ENCODE data around the gene QRFP. TPM values are rescaled to one million over a fixed set of nuclear protein-coding genes. Genes with fewer than 3 reads are reported as not detected.

The QRFP gene
- total and polyA plus RNA-seq, 2 donors (not counting 1 experiment from before 2014, with no cell fraction given) = not detected

- no peak for DNase-seq (ENCODE audit: low read depth in 2 of 2)
- no peak overlapping the region for H3K27ac ChIP-seq (ENCODE audit: insufficient read depth, low read length)
- H3K4me1 ChIP-seq (ENCODE audit: control insufficient read depth, extremely low read depth, insufficient read depth, low read length) = peaks cover 5% of the 10 kb centered on the region
- no peak overlapping the region for H3K4me2 ChIP-seq (ENCODE audit: extremely low read depth, insufficient read depth, low read length)
- H3K27me3 ChIP-seq (ENCODE audit: control insufficient read depth, insufficient read depth, low read length) = no peaks in the 10 kb centered on the region
- no peak overlapping the region for H3K4me3 ChIP-seq (replicated peaks in 1 of 4; ENCODE audit: control extremely low read depth in 1 of 4, insufficient read depth in 1 of 4, low read depth in 3 of 4, low read length in 4 of 4)
- no peaks in the 10 kb centered on the region for H4K20me1 ChIP-seq (ENCODE audit: control insufficient read depth, extremely low read depth, insufficient read depth, low read length)
- H3K79me2 ChIP-seq (ENCODE audit: control insufficient read depth, insufficient read depth, low read length) = peaks cover 10% of the 10 kb centered on the region
- no peak for TF ChIP-seq EZH2 (IDR thresholded peaks at IDR 0.05; ENCODE audit: low read length, missing control alignments)
- H3K9me3 ChIP-seq (ENCODE audit: control insufficient read depth, insufficient read depth, low read depth, low read length) = no peaks in the 10 kb centered on the region
- H2AFZ ChIP-seq (ENCODE audit: low read length) = no peak overlapping the region
- peaks cover 41% of the 10 kb centered on the region for H3K36me3 ChIP-seq (ENCODE audit: control insufficient read depth, insufficient read depth, low read length)
- no peak overlapping the region for H3K9ac ChIP-seq (ENCODE audit: insufficient read depth, low read length)
Observed at GRCh38 chr9:130882696-130883225, 13.9 kb downstream of the QRFP start.

- Histone ChIP-seq H3K9me3 (ENCODE audit: control insufficient read depth, insufficient read depth, low read depth, low read length) (no peaks in the 10 kb centered on the region), H3K4me2 (ENCODE audit: extremely low read depth, insufficient read depth, low read length) (no peak overlapping the region), H3K4me1 (ENCODE audit: control insufficient read depth, extremely low read depth, insufficient read depth, low read length) (no peaks in the 10 kb centered on the region), H3K36me3 (ENCODE audit: control insufficient read depth, insufficient read depth, low read length) (peaks cover 36% of the 10 kb centered on the region), H3K27ac (ENCODE audit: insufficient read depth, low read length) (no peak overlapping the region), H3K4me3 (replicated peaks in 1 of 4; ENCODE audit: control extremely low read depth in 1 of 4, insufficient read depth in 1 of 4, low read depth in 3 of 4, low read length in 4 of 4) (no peak overlapping the region), H4K20me1 (ENCODE audit: control insufficient read depth, extremely low read depth, insufficient read depth, low read length) (no peaks in the 10 kb centered on the region), H3K79me2 (ENCODE audit: control insufficient read depth, insufficient read depth, low read length) (peaks cover 8% of the 10 kb centered on the region), H3K9ac (ENCODE audit: insufficient read depth, low read length) (no peak overlapping the region), H3K27me3 (ENCODE audit: control insufficient read depth, insufficient read depth, low read length) (no peaks in the 10 kb centered on the region), H2AFZ (ENCODE audit: low read length) (no peak overlapping the region)
- no peak for DNase-seq (ENCODE audit: low read depth in 2 of 2)
- TF ChIP-seq EZH2 (IDR thresholded peaks at IDR 0.05; ENCODE audit: low read length, missing control alignments) (no peak), CTCF (conservative IDR thresholded peaks at IDR 0.05 in 1 of 2, IDR thresholded peaks at IDR 0.05 in 1 of 2; ENCODE audit: low read depth in 1 of 2, low read length in 2 of 2) (no peak)
Observed at GRCh38 chr9:130881516-130881915, 15.1 kb downstream of the QRFP start.

GRCh38 chr9:130880599-130881220 is 15.9 kb downstream of the QRFP start:
- Histone ChIP-seq H3K36me3 (ENCODE audit: control insufficient read depth, insufficient read depth, low read length) (peaks cover 30% of the 10 kb centered on the region), H3K4me1 (ENCODE audit: control insufficient read depth, extremely low read depth, insufficient read depth, low read length) (no peaks in the 10 kb centered on the region)

More at GRCh38 chr9:130880599-130881220, 15.9 kb downstream of the QRFP start:
- no peak for TF ChIP-seq CTCF (conservative IDR thresholded peaks at IDR 0.05 in 1 of 2, IDR thresholded peaks at IDR 0.05 in 1 of 2; ENCODE audit: low read depth in 1 of 2, low read length in 2 of 2)
- no peak for TF ChIP-seq EZH2 (IDR thresholded peaks at IDR 0.05; ENCODE audit: low read length, missing control alignments)
- no peak overlapping the region for H3K27ac ChIP-seq (ENCODE audit: insufficient read depth, low read length)
- H3K9ac ChIP-seq (ENCODE audit: insufficient read depth, low read length) = no peak overlapping the region
- H4K20me1 ChIP-seq (ENCODE audit: control insufficient read depth, extremely low read depth, insufficient read depth, low read length) = no peaks in the 10 kb centered on the region
- no peaks in the 10 kb centered on the region for H3K27me3 ChIP-seq (ENCODE audit: control insufficient read depth, insufficient read depth, low read length)
- DNase-seq (ENCODE audit: low read depth in 2 of 2) = no peak
- H3K4me2 ChIP-seq (ENCODE audit: extremely low read depth, insufficient read depth, low read length) = no peak overlapping the region
- peaks cover 8% of the 10 kb centered on the region for H3K79me2 ChIP-seq (ENCODE audit: control insufficient read depth, insufficient read depth, low read length)
- H3K9me3 ChIP-seq (ENCODE audit: control insufficient read depth, insufficient read depth, low read depth, low read length) = no peaks in the 10 kb centered on the region
- H3K4me3 ChIP-seq (replicated peaks in 1 of 4; ENCODE audit: control extremely low read depth in 1 of 4, insufficient read depth in 1 of 4, low read depth in 3 of 4, low read length in 4 of 4) = no peak overlapping the region
- H2AFZ ChIP-seq (ENCODE audit: low read length) = no peak overlapping the region

All from fibroblast of lung (primary cell).